K562 (cell line): Measurements from ENCODE around the gene ICOSLG.

Experiments used
- ARID3A ChIP-seq: IDR thresholded peaks from 2 replicates; pipeline ENCODE4 v1.6.1; 2012; ENCODE audit warnings: low read depth, low read length, improper control_type of control experiment, borderline replicate concordance
- MXI1 ChIP-seq: IDR thresholded peaks from 2 replicates; pipeline ENCODE4 v1.6.1; 2011; ENCODE audit warnings: low read depth, mild to moderate bottlenecking, improper control_type of control experiment, low read length
- SRSF9 ChIP-seq: fragments of 200-400 bp; formaldehyde crosslinking; IDR thresholded peaks from 2 replicates; pipeline ENCODE4 v1.6.1; 2017; ENCODE audit warnings: low read depth, low read length, borderline replicate concordance
- ZNF551 ChIP-seq: fragments of 250-450 bp; sonication (Bioruptor Pico); IDR thresholded peaks from 2 replicates; pipeline ENCODE4 v1.5.0; 2021; ENCODE audit warnings: mild to moderate bottlenecking, moderate library complexity

- no peak for TF ChIP-seq ARID3A
- TF ChIP-seq SRSF9, result no peak
- TF ChIP-seq MXI1, result no peak
- no peak for TF ChIP-seq ZNF551 (CRISPR knock-in tag)
These were observed 32.3 kb upstream of the ICOSLG start for GRCh38 chr21:44273046-44273445.
